ENCODE data around the gene RALB. TPM values are rescaled to one million over a fixed set of nuclear protein-coding genes. Genes with fewer than 3 reads are reported as not detected.

The RALB gene
- total and polyA plus RNA-seq, 2 of the 4 experiments (the other 2 are of a cell fraction): 53.6 to 54.7 TPM

GRCh38 chr2:120319123-120319522 lies 66.5 kb downstream of the RALB start:
- DNase-seq: no peak
- BruUV-seq (replicated peaks): no TSS peak
- no peak overlapping the region for H2BK20ac ChIP-seq (ENCODE audit: low read depth, low read length)
- H3K9me3 ChIP-seq (ENCODE audit: control insufficient read depth, insufficient read depth, low read length): no peaks in the 10 kb centered on the region
- in situ Hi-C loops (cut with MboI; ENCODE audit: low sequenced_read_pairs) (no loop called here), dilution Hi-C loops (cut with HindIII; ENCODE audit: low sequenced_read_pairs, unreplicated experiment) (no loop called here), intact Hi-C loops (cut with micrococcal nuclease) (no loop called here)
- peaks cover 44% of the 10 kb centered on the region for H3K27me3 ChIP-seq (ENCODE audit: control insufficient read depth, insufficient read depth, low read length)
- no peak overlapping the region for H2AK5ac ChIP-seq (ENCODE audit: low read depth, low read length)
- H3K4me2 ChIP-seq (ENCODE audit: low read depth, low read length): no peak overlapping the region
- no peak overlapping the region for H4K91ac ChIP-seq (ENCODE audit: insufficient read depth, low read depth, low read length)
- H3K9me1 ChIP-seq (ENCODE audit: insufficient read depth, low read length): no peaks in the 10 kb centered on the region
- no peak overlapping the region for H2BK5ac ChIP-seq (ENCODE audit: low read depth, low read length, poor library complexity, severe bottlenecking)
- H3K79me1 ChIP-seq (ENCODE audit: low read depth in 1 of 2, low read length in 2 of 2): no peaks in the 10 kb centered on the region
- no peak overlapping the region for H4K5ac ChIP-seq (ENCODE audit: low read depth, low read length)
- H3K4me3 ChIP-seq (ENCODE audit: insufficient read depth, low read depth, low read length): no peak overlapping the region
- no peak overlapping the region for H2AK9ac ChIP-seq (replicated peaks; ENCODE audit: low read depth, low read length, poor library complexity)
- no peak for ATAC-seq (ENCODE audit: low read depth)
- CTCF ChIA-PET: interaction anchor here (0.7 kb wide), 1 partner anchor 362 kb away, joined by 4 read pairs; no protein-coding TSS in a partner anchor
- 45% methylated on average over 2 of the region's 10 CpGs; no CpG with 5 or more reads in 1 of the 2 experiments for WGBS, 2 experiments (ENCODE audit: extremely low coverage in 2 of 2, insufficient read length in 1 of 2)
- H3K14ac ChIP-seq (replicated peaks; ENCODE audit: low read depth, low read length): no peak overlapping the region
- no peak overlapping the region for H4K8ac ChIP-seq (ENCODE audit: low read depth in 2 of 2, low read length in 2 of 2)
- no peak overlapping the region for H3K4ac ChIP-seq (ENCODE audit: low read depth, low read length)
- H2AFZ ChIP-seq (replicated peaks; ENCODE audit: low read length, poor library complexity): no peak overlapping the region
- POLR2A ChIA-PET (ENCODE audit: unreplicated experiment): no interaction called here
- H2BK15ac ChIP-seq (ENCODE audit: low read depth, low read length): no peak overlapping the region
- H3K56ac ChIP-seq (ENCODE audit: extremely low read depth, insufficient read depth, low read length): no peak overlapping the region
- no peaks in the 10 kb centered on the region for H3K36me3 ChIP-seq (ENCODE audit: control insufficient read depth, insufficient read depth, low read length)
- H3K9ac ChIP-seq (ENCODE audit: low read depth, low read length): no peak overlapping the region
- H3K23ac ChIP-seq (ENCODE audit: low read depth, low read length): no peak overlapping the region
- H3K18ac ChIP-seq (ENCODE audit: low read depth, low read length): no peak overlapping the region
- H4K20me1 ChIP-seq (ENCODE audit: insufficient read depth, low read length): no peaks in the 10 kb centered on the region
- H3K4me1 ChIP-seq (ENCODE audit: control insufficient read depth, insufficient read depth, low read length): peaks cover 3% of the 10 kb centered on the region; the same call in 1 of the 2 replicates
- no peak overlapping the region for H2BK120ac ChIP-seq (ENCODE audit: low read depth, low read length)
- no peak overlapping the region for H3K27ac ChIP-seq (ENCODE audit: insufficient read depth, low read length)
- TF ChIP-seq CHD1 (IDR thresholded peaks at IDR 0.05; ENCODE audit: low read depth, low read length) (no peak), MAFK (IDR thresholded peaks at IDR 0.05; ENCODE audit: low read depth, low read length) (no peak), FOS (IDR thresholded peaks at IDR 0.05; ENCODE audit: low read depth, low read length) (no peak), USF2 (IDR thresholded peaks at IDR 0.05; ENCODE audit: low read depth, low read length) (no peak), BHLHE40 (IDR thresholded peaks at IDR 0.05; ENCODE audit: low read depth, low read length) (no peak), RFX5 (IDR thresholded peaks at IDR 0.05; ENCODE audit: low read depth, low read length) (no peak), CEBPB (IDR thresholded peaks at IDR 0.05; ENCODE audit: low read depth, low read length) (no peak), ELK1 (IDR thresholded peaks at IDR 0.05; ENCODE audit: borderline replicate concordance, low read depth, low read length) (no peak), MAZ (IDR thresholded peaks at IDR 0.05; ENCODE audit: borderline replicate concordance, low read depth, low read length) (no peak), RAD21 (IDR thresholded peaks at IDR 0.05; ENCODE audit: low read length) (no peak), NFE2L2 (IDR thresholded peaks at IDR 0.05; ENCODE audit: low read depth, low read length) (no peak), SMC3 (IDR thresholded peaks at IDR 0.05; ENCODE audit: low read depth, low read length) (no peak), POLR2A (IDR thresholded peaks at IDR 0.05; ENCODE audit: low read depth, low read length) (no peak), RCOR1 (IDR thresholded peaks at IDR 0.05; ENCODE audit: insufficient replicate concordance, low read length) (no peak), CTCF (conservative IDR thresholded peaks at IDR 0.05; ENCODE audit: low read depth, low read length) (no peak), MXI1 (IDR thresholded peaks at IDR 0.05; ENCODE audit: borderline replicate concordance, low read depth, low read length) (no peak)
